Activated effector memory CD4-positive, alpha-beta T cell treated with Interleukin-2 at 50 U/mL for 16 hours (primary cell): ENCODE results near the gene ZNF101.
A peak's percentile ranks its signal among the peaks of the same experiment; 100 is the strongest.

Experiments used
- DNase-seq: peaks from one replicate; pipeline ENCODE4 v3.0.0-alpha.2; 2020

The ZNF101 gene

DNA sequence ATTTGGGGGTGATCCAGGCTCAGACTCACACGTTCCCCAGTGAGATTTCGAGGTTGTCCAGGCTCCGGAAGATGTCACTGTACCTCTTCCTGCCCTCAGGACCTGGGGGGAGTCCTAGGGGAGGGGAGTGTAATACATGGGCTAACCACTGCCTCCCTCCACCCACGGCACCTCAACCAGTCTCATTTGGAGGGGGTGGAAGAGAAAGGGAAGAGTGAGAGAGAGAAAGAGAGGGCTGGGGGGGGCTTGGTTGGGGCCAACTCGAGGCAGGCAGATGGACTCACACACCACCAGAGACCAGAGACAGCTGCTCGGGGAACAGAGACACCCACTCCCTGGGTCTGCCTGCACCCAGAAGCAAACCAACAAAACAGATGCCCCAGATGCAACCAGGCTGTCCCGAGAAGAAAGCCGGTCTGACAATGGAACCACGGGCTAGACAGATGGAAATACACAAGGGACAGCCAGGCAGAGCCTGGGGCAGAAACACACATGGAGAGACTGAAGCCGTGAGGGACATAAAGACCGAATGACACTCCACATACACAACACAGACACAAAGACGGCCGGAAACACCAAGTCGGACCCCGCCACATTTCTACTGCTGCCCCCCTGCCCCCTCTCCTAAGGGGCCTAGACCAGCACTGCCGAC, 26.0 kb upstream of the ZNF101 start:
- DNase-seq = peak; percentile 33

DNA sequence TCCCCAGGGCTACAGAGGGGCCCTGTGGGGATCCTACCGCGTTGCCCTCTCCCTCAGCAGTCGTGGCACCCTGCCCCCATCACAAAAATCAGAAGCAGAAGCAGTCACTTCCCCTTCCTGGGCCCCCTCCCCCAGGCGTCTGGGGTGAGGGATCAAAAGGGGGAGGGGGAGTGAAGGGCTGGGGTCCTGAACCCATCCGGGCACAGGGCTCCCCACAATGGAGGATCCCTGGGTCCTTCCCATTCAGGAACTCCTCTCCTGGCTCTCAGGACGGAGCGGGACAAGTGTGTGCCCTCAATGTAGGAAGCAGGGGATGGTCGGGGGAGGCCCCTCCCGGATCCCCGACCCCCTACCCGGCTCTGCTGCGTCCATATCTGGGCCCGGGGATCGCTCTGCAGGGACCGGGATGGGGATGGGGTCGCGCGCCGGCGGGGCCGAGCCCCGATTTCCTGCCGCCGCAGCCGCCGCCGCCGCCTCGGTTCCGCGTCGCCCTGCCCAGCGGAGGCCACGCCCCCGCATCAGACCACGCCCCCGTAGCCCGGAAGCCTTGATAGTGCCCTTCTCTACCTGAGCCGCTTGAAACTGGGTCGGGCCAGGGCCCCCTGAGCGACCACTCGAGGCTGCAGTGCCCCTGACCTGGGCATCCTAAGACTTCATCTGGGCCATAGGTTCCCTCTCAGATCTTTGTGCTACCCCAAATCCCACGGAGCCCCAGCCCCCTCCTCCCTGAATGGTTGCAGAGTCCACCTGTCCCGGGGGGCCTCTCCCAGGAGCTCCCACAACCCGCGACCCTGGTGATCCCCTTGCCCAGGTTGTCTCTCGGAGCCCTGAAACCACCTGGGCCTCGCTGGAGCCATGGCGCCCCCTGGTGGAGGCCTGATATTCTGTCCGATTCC, 25.2 kb upstream of the ZNF101 start, which contains the start of gene GMIP:
GMIP (minus strand) TSS at position 500 of the 896 bp plus-strand sequence; CDS start at position 372, 128 bp downstream.
- peak; percentile 84 for DNase-seq

DNA sequence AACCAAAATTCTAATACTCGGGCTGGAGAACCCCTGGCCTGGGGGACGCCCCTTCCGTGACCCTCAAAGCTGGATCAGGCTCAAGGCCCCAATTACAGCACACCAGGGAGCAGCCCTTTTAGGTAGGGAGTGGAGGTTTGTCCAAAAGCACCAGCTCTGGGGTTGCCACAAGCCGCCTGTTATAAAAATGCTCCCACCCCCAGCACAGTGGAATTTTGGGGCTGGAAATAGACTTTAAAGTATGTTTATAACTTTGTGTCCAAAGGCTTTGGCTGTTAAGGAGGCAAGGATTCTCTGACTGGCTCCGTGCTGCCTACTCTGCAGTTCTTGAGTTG, 24.6 kb upstream of the ZNF101 start:
- DNase-seq = no peak

DNA sequence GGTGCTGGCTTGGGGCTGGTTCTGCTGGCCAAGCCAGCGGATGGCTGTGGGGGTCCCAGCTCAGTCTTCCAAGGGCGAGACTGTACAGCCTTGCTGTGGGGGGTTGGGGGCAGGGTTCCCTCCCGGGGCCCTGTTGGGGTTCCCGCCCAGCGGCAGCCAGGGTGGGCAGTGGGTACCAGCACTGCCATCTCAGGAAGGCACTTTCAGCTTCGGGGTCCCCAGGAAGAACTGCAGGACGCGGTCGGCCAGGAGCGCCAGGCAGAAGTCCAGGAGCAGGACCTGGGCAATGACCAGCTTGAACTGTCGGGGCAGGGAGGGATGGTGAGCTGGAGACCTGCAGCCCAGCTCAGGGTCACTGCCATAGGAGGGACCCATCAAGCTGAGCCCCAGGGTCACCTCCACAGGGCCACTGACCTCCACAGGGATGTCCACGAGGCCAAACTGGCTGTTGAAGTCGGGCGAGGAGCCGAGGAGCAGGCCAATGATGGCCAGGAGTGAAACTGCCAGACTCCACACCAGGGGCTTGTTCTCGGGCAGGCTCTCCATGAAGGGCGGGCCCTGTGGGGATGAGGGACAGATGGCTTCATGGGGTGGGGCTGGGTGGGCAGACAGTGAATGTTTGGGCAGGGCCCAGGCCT, 23.3 kb upstream of the ZNF101 start:
- no peak for DNase-seq

DNA sequence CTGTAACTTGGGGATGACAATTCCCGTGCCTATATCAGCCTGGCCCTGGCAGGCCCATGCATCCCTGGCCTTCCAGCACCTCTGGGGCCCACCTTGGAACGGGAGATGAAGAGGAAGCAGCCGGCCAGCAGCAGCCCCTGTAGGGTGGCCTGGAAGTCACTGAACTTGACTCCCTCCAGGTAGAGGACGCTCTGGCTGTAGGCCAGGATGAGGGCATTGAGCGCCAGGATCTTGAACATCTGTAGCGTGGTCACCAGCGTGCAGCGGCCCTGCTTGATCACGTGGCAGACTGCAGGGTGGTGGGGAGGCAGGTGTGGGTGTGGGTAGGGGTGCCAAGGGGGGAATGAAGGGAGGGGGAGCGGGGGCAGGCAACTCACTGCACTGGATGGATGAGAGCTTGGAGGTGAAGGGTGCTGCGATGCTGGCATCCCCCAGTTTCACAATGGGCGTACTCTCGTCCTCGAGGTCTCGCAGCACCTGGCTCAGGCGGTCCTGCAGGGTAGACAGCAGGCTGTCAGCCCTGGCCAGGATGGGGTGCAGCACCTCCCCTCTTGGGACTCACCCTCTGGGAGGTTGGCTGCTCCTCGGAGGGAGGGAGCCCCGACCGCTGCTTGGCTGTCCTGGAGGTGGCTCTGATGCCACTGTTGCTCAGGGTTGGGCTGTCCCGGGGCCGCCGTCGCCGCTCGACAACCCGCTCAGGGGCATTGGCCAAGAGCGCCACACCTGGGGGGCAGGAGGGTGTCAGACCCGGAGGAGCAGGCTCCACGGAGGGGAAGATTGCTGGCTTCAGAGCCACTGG, 21.4 kb upstream of the ZNF101 start:
- DNase-seq = no peak

DNA sequence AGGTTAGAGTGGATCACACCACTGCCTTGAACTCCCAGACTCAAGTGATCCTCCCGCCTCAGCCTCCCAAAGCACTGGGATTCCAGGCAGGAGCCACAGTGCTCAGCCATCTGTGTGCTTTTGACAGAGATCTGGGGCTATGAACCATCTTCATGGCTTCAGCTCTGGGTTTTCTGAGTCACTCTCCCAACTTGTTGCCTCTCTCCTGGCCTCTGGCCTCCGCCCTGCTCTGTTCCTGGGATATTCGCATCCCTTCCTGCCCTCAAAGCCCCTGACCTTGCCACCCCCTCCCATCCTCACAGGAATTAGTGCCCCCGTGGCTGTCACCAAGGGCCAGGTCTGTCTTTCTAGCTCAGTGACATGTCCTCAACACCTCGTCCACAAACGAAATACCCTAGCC, 19.5 kb upstream of the ZNF101 start:
- no peak for DNase-seq

DNA sequence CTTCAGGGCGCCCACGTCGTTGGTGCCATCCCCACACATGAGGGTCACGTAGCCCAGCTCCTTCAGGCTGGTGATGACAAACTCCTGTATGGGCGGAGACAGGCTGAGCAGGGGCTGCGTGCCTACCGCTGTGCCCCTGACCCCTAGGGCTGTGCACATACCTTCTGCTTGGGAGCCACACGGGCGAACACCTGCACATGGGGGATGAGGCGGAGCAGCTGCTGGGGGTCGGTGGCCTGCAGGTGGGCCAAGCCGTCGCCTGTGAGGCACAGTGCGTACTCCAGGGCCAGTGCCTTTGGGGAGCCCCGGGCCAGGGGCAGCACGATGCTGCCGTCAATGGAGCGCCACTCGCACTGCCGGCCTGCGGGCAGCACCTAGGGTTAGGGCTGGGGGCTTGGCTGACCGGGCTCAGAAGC, 19.1 kb upstream of the ZNF101 start:
- DNase-seq = no peak

DNA sequence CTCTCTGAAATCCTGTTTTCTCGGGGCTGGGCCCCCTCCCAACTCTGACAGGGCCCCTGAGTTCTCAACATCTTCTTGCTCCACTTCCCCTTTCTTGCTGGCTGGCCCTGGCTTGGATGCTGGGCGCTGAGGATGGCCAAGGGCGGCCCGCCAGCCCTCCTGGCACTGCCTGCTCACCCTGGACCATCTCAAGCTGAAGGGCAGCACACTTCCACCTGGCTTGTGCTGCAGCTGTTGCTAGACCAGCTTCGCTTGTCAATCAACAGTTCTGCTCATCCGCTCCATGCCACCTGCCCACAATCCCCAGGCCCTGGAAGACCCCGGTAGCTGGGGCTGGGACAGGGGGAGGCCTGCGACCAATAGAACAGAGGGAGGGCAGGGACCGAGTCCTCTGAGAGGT, 18.3 kb upstream of the ZNF101 start:
- no peak for DNase-seq

DNA sequence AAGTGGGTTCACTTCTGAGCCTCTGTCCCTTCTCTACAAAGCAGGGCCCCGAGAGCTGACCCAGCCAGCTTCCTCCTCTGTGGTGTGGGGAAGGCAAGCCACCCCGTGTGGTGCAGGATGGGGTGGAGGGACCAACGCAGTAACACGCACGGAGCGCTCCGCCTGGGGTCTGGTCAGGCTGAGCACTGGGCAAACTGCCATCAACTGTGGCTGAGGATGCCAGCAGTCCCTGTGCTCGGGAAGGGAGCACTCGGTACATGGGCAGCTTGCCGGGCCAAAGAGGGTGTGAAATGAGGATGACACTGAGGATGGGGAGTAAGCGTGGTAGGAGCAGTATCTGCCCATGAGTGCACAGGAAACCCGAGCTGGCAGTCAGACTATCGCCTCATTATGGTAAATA, 17.6 kb upstream of the ZNF101 start:
- DNase-seq = no peak

DNA sequence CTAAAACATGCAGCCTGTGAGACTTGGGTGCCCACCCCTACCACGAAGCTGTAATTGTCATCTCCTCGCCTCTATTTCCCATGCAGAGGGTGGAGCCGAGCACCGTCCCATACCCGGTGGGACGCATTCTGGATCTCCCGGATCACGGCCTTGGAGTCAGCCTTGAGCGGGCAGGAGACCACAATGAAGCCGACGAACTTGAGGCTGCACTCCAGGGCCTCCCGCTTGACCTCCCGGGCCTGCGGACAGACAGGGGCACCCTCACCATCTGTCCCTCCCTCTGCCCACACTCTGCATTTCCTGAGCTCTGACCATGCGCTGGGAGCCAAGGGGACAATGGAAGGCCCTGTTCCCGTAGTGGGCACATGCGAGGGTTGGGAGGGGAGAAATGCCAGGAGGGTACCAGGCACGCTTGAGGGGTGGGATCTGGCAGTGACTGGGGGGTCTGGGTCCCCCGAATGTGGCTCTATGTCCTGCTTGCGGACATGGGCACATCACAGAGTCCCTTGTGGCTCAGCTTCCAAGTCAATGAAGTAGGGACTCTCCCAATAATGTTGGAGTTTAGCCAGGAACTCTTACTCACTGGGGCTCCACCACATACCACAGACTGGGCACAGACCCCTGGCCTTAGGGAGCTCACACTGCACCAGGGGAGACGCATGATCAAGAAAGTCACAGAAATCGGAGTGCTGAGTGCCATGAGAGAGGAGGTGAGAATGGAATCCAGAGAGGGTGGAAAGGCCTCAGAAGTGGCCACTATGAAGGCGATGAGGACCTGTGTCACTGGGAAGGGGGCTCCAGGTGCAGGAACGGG, 15.9 kb upstream of the ZNF101 start:
- no peak for DNase-seq

DNA sequence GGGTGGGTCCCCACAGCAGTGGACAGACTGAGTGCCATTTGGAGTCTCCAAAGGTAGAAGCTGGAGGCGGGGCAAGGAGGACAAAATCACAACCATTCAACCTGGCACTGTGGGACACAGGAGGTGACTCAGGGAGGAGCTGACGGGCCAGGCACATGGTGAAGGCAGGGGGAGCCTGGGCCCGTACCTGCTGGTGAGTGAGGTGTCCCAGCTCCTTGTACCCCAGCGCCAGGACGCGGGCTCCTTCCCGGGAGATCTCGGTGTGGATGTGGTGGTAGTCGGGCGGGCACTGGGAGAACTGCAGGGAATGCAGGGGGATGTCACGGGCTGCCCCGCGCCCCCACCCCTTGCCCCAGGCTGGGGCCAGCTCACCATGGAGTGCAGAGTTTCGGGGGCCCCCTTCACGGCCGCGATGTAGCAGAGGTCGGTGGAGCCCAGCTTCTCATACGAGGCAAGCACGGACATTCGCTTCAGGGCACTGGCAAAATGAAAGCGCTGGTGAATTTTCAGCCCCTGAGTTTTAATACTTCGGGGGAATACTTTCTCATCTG, 15.0 kb upstream of the ZNF101 start:
- DNase-seq = no peak

DNA sequence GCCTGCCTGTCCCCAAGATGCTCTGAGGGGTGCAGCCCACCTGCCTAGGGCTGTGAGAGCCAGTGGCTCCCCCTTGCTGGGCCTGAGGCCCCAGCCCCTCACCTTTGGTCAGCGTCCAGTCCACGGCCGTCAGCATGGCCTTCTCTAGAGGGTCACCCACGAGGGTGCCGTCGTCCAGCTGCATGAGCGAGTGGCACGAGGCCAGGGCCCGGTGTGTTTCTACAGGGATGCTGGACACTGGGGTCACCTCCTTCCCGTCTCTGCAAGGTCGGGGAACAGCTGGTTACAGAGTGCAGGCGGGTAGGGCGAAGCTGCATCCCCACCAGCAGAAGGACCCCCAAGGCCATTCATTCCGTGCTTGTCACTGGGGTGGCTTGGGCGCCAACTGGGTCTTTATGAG, 14.2 kb upstream of the ZNF101 start:
- no peak for DNase-seq

DNA sequence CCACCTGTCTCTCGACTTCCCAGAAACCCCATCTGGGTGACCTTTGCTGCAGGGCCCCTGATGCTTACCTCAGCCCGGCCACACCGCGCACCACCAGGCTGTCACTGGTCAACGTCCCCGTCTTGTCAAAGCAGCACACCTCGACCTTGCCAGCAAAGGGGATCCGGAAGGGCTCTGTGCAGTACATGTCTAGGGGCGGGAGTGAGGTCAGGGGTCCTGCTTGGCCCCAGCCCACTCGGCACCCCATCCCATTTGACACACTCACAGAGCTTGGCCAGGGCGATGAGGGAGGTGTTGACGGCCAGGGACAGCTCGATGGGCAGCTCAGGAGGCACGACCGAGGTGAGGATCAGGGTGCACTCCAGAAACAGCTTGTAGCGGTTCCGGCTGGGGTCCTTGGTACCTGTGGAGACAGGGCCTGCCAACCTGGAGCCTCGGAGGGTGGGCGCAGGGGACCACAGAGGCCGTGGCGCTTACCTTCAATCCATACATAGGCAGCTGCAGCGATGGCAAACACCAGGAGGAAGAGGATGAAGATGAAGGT, 13.5 kb upstream of the ZNF101 start:
- DNase-seq = no peak

DNA sequence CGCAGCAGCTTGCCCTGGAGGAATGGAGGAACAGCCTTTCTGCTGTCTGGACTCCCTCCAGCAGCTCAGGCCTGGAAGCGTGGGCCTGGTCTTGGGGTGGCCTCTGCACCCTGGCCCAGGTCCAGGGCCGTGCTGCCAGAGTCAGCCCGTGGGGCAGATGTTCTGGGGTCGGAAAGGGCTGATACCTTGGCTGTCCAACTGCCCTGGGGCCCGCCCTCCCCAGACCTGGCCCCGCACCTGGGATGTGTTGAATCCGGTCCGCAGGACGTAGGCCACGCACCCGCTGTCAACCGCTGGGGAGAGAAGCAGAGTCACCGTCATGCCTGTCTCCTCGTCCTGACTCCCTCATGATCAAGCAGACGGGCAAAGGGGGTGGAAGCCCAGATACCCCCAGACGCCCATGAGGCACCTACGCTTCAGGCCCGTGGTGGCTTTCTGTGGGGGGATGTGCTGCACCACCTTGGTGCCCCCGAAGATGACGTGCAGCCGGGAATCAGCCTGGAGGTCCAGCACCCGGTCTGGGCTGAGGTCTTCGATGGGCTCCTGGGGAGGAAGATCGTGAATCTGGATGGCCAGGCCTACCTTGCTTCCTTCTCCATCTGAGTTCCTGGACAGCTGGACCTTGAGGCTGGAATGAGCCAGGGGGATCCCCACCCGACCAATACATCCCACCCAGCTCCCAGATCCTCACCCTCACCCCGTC, 12.8 kb upstream of the ZNF101 start:
- no peak for DNase-seq

DNA sequence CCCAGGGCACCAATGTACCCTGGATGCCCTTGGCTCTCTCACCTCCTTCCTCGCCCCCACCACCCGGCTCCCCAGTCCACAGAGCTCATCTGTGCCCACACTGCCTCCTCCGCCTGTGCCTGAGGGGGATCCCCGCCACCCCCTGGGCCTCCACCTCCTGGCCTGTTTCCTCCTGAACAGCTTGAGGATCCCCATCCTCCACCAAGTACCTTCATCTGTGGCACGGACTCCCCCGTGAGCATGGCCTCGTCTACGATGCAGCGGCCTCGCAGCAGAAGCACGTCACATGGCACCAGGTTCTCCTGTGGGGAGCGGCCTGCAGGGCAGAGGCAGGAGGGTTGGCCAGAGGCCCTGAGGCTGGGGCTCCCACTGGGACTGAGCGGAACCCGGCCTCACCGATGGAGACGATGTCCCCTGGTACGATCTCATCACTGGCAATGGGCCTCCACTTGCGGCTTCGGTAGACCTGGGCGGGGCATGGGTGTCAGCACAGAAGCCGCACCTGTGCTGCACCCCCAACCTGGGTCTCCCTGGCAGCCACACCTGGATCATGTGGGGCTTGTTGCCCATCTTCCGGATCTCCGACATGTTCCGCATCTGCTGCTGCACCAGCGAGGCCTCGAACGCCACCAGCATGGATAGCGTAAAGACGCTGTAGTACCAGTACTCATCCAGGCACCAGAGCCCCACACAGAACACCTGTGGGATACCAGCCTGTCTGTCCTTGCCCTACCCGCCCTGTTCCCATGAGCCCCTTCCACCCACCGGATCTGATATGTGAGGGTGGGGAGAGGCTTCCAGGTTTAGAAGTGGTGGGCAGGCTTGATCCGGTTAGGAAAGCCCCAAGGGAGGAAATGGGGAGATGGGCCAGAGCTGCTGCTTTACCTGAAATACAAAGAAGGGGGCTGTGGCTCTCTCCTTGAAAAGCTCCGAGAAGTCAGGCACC, 11.9 kb upstream of the ZNF101 start:
- no peak for DNase-seq

DNA sequence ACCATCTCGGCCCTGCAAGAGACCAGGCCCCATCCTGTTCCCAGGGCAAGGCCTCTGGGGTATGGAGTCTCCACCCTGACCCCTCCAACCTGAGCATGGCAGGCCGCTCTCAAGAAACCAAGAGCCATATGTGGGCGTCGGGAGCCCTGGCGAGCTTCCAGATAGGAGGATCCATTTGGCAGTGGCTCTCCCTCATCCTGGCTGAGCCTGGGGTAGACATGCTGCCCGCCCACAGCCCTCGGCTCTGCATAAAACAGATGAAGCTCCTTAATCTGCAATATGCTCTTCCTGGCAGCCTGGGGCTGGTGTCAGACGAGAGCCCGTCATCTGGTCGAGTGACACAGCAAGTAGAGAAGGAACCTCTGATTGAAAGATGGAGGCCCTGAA, 11.2 kb upstream of the ZNF101 start:
- no peak for DNase-seq

DNA sequence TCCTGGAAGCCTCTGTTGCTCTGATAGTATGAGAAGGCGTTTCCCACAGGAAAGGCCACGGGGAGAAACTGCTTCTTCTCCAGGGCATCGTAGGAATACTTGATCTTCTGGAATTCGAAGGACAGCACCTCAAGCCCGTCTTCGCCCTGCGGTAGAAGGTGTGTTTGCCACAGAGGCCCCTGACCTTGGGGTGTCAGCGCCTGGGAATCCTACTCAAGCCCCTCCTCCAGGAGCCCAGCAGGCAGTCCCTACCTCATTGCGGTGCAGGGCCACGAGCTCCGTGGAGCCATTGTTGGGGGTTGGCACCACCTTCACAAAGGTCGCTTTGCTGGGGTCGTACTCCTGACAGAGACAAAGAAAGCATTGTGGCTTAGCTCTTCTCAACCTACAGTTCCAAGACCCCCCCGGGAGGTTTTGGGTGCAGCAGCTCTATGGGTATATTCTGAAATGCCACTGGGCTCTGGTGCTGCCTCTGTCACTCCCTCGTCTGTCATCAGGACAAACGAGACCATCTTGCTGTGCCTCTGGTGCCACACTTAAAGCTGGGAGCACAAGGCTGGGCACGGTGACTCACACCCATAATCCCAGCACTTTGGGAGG, 8.9 kb upstream of the ZNF101 start:
- DNase-seq = no peak

DNA sequence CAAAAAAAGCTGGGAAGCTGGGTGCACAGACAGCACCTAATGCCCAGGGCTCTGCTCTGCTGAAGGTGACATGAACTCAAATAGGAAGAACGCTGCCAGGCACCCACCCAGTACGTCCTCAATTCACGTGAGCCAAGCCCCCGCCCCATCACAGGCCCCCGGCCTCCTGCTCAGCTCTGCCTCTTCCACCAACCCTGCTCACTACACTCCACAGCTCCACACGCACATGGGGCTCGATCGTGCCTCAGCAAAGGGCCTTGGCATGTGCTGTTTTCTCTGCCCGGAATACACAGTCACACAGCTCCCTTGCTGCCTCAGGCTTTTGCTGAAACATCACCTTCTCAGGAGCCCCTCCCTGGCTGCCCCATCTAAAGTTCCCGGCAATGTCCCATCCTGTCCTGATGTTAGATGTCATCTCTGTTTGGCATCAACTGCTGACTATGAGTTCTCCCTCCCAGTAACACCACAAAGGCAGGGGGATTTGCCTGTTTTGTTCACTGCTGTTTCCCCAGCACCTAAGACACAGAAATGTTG, 7.4 kb upstream of the ZNF101 start:
- no peak for DNase-seq

DNA sequence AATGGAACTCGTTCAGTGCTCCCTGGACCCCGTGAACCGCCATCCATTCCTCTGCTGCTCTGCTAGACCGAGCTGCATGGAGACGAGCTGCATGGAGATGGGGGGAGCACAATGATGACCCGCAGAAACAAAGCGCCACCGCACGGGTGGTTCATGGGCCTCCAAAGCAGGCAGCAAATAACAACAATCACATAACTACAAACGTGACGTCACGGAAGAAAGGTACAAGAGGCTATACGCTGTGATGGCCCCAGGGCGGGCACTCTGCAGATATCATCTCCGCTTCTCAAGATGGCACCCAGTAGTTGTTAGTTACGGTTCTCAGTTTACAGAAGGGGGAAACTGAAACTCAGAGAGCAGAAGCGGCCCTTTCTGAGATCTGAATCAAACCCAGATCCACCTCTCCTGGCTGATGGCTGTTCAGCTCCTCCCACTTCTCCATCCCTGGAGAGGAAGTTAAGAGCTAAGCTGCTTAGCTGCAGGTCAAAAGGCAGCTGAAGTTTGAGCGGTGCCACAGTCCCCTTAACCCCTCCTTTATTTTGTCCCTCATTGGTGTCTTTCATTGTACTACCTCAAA, 6.9 kb upstream of the ZNF101 start:
- no peak for DNase-seq
